ENCODE data around the gene ITM2B. TPM values are rescaled to one million over a fixed set of nuclear protein-coding genes. Genes with fewer than 3 reads are reported as not detected.

Gene ITM2B
- total and polyA plus RNA-seq, 8 donors = 114 to 361 (median 186) TPM

DNA sequence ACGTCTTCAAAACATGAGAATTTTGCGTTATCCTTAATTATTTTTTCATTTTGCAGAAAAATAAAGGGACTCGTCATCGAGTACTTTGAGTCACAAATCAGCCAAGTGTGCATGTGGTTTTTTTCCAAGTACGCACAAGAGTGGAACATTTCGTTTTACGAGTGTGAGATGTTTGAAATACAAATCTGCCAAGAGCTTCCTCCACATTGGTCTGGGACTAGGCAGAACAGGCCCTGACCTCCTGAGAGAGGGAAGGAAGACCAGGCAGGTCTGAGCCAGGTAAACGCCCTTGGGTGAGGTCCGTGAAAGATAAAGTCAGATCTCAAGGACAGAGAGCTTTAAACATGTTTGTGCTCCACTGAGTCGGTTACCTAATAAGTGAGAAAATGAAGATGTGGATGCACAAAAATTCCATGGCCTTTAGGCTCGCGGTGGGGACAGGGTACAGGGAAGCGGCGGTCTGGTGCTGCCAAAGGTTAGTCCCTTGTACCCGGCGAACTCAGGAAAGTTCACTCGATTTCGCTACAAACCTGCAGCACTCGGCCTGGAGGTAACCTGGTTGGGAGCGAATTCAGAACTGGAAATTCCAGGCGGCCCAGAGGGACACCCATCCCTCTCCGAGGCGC is 473 bp upstream of the ITM2B start:
- 13% methylated on average over 23 of the region's 23 CpGs for WGBS, 2 donors
- Histone ChIP-seq H3K27me3 (no peaks in the 10 kb centered on the region), H3K4me1 (peaks cover 0 to 25% (median 21%) of the 10 kb centered on the region in 3 donors), H3K4me3 (peak overlapping the region; percentile 98 to 99 (median 98)), H3K9me3 (no peaks in the 10 kb centered on the region), H3K36me3 (no peaks in the 10 kb centered on the region), H3K27ac (peak overlapping the region; percentile 98 to 100 (median 99))
- ATAC-seq (peak; percentile 27 to 45 (median 32)), DNase-seq (no peak), FAIRE-seq (no peak)
- intact Hi-C loops (cut with DNase I) = no loop called here
- TF ChIP-seq, protein P1, sequence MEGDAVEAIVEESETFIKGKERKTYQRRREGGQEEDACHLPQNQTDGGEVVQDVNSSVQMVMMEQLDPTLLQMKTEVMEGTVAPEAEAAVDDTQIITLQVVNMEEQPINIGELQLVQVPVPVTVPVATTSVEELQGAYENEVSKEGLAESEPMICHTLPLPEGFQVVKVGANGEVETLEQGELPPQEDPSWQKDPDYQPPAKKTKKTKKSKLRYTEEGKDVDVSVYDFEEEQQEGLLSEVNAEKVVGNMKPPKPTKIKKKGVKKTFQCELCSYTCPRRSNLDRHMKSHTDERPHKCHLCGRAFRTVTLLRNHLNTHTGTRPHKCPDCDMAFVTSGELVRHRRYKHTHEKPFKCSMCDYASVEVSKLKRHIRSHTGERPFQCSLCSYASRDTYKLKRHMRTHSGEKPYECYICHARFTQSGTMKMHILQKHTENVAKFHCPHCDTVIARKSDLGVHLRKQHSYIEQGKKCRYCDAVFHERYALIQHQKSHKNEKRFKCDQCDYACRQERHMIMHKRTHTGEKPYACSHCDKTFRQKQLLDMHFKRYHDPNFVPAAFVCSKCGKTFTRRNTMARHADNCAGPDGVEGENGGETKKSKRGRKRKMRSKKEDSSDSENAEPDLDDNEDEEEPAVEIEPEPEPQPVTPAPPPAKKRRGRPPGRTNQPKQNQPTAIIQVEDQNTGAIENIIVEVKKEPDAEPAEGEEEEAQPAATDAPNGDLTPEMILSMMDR (IDR thresholded peaks at IDR 0.05) = no peak

DNA sequence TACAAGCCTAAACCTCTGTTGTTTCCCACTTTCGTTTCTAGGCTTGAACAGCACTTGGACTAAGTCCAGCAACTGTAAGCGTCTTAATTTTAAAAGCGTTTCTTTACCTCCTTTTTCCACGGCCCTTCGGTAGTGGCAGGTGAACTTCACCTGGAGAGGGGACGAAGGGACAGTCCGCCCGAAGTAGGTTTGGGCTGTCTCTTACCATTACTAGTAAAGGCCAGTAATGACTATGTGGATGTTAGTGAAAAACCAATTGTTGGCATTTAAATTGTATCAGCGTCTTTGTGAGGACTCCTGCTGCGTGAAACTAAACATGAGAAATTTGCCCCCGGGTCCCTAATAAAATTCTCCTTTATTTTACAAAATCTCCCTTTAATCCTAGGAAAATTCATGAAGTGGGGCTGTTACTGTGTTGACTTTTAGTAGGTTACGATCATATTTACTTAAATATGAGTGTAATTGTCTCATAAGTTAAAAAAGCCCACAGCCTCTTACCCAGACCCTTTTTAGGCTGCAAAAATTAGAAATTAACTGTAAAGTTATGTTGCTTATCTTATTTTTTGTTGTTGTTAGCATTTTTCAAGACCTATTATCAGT is 983 bp downstream of the ITM2B start:
- TF ChIP-seq, protein P1 (IDR thresholded peaks at IDR 0.05) = no peak
- no peaks in the 10 kb centered on the region for H3K36me3 ChIP-seq
- ATAC-seq (peak; percentile 3 to 14 (median 6)), FAIRE-seq (no peak), DNase-seq (no peak)
- peak overlapping the region; percentile 98 to 99 (median 98) for H3K4me3 ChIP-seq
- intact Hi-C loops (cut with DNase I) = no loop called here
- H3K27ac ChIP-seq = peak overlapping the region; percentile 98 to 100 (median 99)
- no peaks in the 10 kb centered on the region for H3K9me3 ChIP-seq
- WGBS, 2 donors = 0% methylated on average over 12 of the region's 12 CpGs
- H3K4me1 ChIP-seq = peaks cover 0 to 32% (median 32%) of the 10 kb centered on the region in 3 donors
- H3K27me3 ChIP-seq = no peaks in the 10 kb centered on the region

DNA sequence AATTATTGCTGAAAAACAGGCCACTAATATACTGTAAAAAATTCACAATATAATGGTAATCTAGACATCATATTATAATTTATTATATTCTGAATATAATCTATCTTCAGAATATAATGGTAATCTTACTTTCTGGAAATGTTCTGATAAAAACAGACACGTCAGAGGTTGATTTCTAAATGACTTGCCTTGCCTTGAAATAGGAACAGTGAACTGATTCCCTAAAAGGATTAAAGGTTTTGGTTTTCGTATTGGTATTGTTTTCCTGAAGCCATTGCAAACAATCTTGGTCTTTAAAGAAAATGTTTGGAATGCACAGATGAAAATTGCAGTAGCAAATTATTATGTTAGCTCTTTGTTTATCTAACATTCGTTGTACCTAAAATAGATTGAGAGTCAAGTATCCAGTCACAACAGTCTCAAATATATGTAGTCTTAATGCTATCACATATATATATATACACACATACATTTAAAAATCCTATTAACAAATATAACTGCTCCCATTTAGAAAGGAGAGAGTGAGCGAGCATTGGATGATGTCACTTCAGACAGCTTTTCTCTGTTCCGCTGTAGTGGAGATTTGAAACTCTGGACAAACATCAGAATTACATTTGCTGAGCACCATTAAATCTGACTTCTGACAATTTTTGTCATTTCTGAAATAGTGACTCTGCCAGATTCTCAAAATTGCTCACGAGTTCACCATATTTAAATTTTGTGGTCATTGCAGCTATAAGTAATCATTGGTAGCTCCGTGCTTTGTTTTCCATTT is 1.7 kb downstream of the ITM2B start:
- TF ChIP-seq, protein P1 (IDR thresholded peaks at IDR 0.05) = no peak
- 0 to 1% methylated on average over 7 of the region's 7 CpGs for WGBS, 2 donors
- ATAC-seq = peak in 2 of 4 donors; percentile 4 to 36
- Histone ChIP-seq H3K27me3 (no peaks in the 10 kb centered on the region), H3K4me3 (peak overlapping the region; percentile 98 to 99 (median 98)), H3K27ac (peak overlapping the region; percentile 98 to 100 (median 99)), H3K4me1 (peaks cover 0 to 32% (median 32%) of the 10 kb centered on the region in 3 donors), H3K9me3 (no peaks in the 10 kb centered on the region), H3K36me3 (no peaks in the 10 kb centered on the region)
- DNase-seq = no peak
- intact Hi-C loops (cut with DNase I) = no loop called here
- peak; percentile 63 for FAIRE-seq

DNA sequence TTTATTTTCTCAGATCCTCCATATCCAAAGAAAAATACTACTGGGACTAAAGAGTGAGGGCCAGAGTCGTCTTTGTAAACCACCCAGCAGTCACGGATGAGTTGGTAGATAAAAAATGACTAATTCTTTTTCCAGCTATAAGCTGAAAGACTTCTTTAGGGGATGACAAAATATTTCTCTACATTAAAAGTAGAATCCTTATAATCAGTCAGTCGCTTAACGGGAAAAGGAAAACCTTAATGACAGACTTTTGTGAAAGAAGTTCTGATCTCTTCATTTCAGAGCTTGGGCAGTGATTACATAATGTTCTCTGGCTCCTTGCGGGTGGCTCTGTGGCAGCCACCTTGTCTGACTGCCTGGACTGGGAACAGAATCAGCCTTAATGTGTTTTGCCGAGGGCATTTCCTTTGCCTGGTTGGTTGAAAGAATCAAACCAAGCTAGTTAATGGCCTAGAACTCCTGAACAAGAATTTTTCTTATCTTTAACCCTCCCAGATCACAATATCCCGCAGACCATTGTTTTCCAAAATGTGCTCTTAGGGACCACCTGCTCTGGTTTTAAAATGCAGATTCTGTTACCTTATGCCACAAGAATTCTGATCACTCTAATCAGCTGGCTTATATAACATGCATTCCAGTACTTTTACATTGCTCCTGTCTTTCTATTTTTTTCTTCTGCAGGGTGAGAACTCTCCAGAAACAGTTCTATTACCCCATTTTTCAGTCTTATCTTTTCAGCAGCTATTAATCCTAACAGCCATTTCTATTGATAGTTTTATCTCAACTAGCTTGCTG is 2.5 kb downstream of the ITM2B start:
- 2% methylated on average over 7 of the region's 7 CpGs for WGBS, 2 donors
- ATAC-seq (peak in 3 of 4 donors; percentile 35 to 61 (median 48)), DNase-seq (peak in 4 of 6 donors; percentile 26 to 50 (median 28)), FAIRE-seq (peak; percentile 9)
- Histone ChIP-seq H3K27ac (peak overlapping the region; percentile 28 to 100 (median 99)), H3K27me3 (no peaks in the 10 kb centered on the region), H3K9me3 (no peaks in the 10 kb centered on the region), H3K4me3 (peak overlapping the region; percentile 98 to 99 (median 98)), H3K4me1 (peaks cover 0 to 33% (median 32%) of the 10 kb centered on the region in 3 donors), H3K36me3 (no peaks in the 10 kb centered on the region)
- TF ChIP-seq, protein P1 (IDR thresholded peaks at IDR 0.05) = no peak
- intact Hi-C loops (cut with DNase I) = no loop called here
